IMR-90 (cell line): Measurements from ENCODE around the gene EHHADH. TPM values are rescaled to one million over a fixed set of nuclear protein-coding genes. Genes with fewer than 3 reads are reported as not detected.

Source experiments
- ATAC-seq: fragments of 200-7000 bp; cut with Tn5 transposase; 2 replicates; pipeline ENCODE4 v1.9.1; 2020; ENCODE audit warnings: low read depth, mild to moderate bottlenecking, moderate library complexity
- BruUV-seq: library from RNA; stranded (reverse); fragments of 400-500 nt; replicated peaks from 2 replicates; lab custom pipeline; 2021; lab: Mats Ljungman, UMichigan
- CTCF ChIA-PET: fragments of 300-600 bp; formaldehyde crosslinking; extraction: SDS; loops from one replicate; lab custom pipeline; 2021; ENCODE audit warnings: antibody characterized with exemption; lab: Yijun Ruan, JAX
- POLR2A ChIA-PET: fragments of 300-600 bp; sonication (Branson Sonifier 250); formaldehyde crosslinking; loops from one replicate; lab custom pipeline; 2022; ENCODE audit warnings: antibody characterized with exemption; ENCODE audit not compliant: unreplicated experiment; lab: Charles Lee
- DNase-seq: peaks from one replicate; pipeline ENCODE4 v3.0.0; 2013
- H2AFZ ChIP-seq: replicated peaks from 2 replicates; pipeline ENCODE3; 2013; ENCODE audit warnings: low read length, mild to moderate bottlenecking; ENCODE audit not compliant: poor library complexity
- H2AK5ac ChIP-seq: 2 replicates; pipeline ENCODE4 v1.6.1; 2013; ENCODE audit warnings: low read depth, low read length, inconsistent platforms
- H2AK9ac ChIP-seq: replicated peaks from 2 replicates; pipeline ENCODE3; 2013; ENCODE audit warnings: mild to moderate bottlenecking, low read depth, low read length, moderate library complexity; ENCODE audit not compliant: poor library complexity
- H2BK120ac ChIP-seq: 2 replicates; pipeline ENCODE4 v1.6.1; 2013; ENCODE audit warnings: low read depth, low read length, inconsistent platforms
- H2BK15ac ChIP-seq: 3 replicates; pipeline ENCODE4 v1.6.1; 2013; ENCODE audit warnings: low read depth, low read length, inconsistent platforms
- H2BK20ac ChIP-seq: 2 replicates; pipeline ENCODE4 v1.6.1; 2013; ENCODE audit warnings: low read depth, mild to moderate bottlenecking, inconsistent platforms, low read length, moderate library complexity
- H2BK5ac ChIP-seq: 2 replicates; pipeline ENCODE4 v1.6.1; 2013; ENCODE audit warnings: mild to moderate bottlenecking, low read depth, low read length, inconsistent platforms; ENCODE audit not compliant: poor library complexity, severe bottlenecking
- H3K14ac ChIP-seq: replicated peaks from 2 replicates; pipeline ENCODE4 v1.6.1; 2013; ENCODE audit warnings: low read depth, low read length, inconsistent platforms
- H3K18ac ChIP-seq: 2 replicates; pipeline ENCODE4 v1.6.1; 2013; ENCODE audit warnings: low read depth, low read length, control low read depth
- H3K23ac ChIP-seq: 2 replicates; pipeline ENCODE4 v1.6.1; 2013; ENCODE audit warnings: low read depth, low read length, inconsistent platforms
- H3K27ac ChIP-seq: 2 replicates; pipeline ENCODE4 v1.5.1; 2013; ENCODE audit warnings: mild to moderate bottlenecking, control low read depth, low read length; ENCODE audit not compliant: insufficient read depth
- H3K27me3 ChIP-seq: 2 replicates; pipeline ENCODE4 v1.6.1; 2013; ENCODE audit warnings: low read length; ENCODE audit not compliant: control insufficient read depth, insufficient read depth
- H3K36me3 ChIP-seq: 2 replicates; pipeline ENCODE4 v1.6.1; 2013; ENCODE audit warnings: low read length, mixed read lengths; ENCODE audit not compliant: control insufficient read depth, insufficient read depth
- H3K4ac ChIP-seq: 2 replicates; pipeline ENCODE4 v1.6.1; 2013; ENCODE audit warnings: low read depth, low read length, inconsistent platforms
- H3K4me1 ChIP-seq: 2 replicates; pipeline ENCODE4 v1.6.1; 2013; ENCODE audit warnings: low read length, mixed read lengths; ENCODE audit not compliant: control insufficient read depth, insufficient read depth
- H3K4me2 ChIP-seq: 2 replicates; pipeline ENCODE4 v1.6.1; 2013; ENCODE audit warnings: low read depth, mild to moderate bottlenecking, control low read depth, low read length, moderate library complexity
- H3K4me3 ChIP-seq: 2 replicates; pipeline ENCODE4 v1.5.1; 2013; ENCODE audit warnings: low read depth, mild to moderate bottlenecking, control low read depth, low read length, moderate library complexity; ENCODE audit not compliant: insufficient read depth
- H3K56ac ChIP-seq: 2 replicates; pipeline ENCODE4 v1.6.1; 2013; ENCODE audit warnings: low read length, inconsistent platforms; ENCODE audit not compliant: insufficient read depth; ENCODE audit errors: extremely low read depth
- H3K79me1 ChIP-seq, 2 experiments: 2 replicates each; pipeline ENCODE4 v1.6.1; 2013; ENCODE audit warnings: low read length in 2 of 2, inconsistent platforms in 1 of 2, low read depth in 1 of 2
- H3K9ac ChIP-seq: 2 replicates; pipeline ENCODE4 v1.6.1; 2013; ENCODE audit warnings: low read depth, low read length, control low read depth
- H3K9me1 ChIP-seq: 2 replicates; pipeline ENCODE4 v1.6.1; 2013; ENCODE audit warnings: low read length, inconsistent platforms; ENCODE audit not compliant: insufficient read depth
- H3K9me3 ChIP-seq: 2 replicates; pipeline ENCODE4 v1.6.1; 2013; ENCODE audit warnings: low read length; ENCODE audit not compliant: control insufficient read depth, insufficient read depth
- H4K20me1 ChIP-seq: 2 replicates; pipeline ENCODE4 v1.6.1; 2013; ENCODE audit warnings: low read length, inconsistent platforms; ENCODE audit not compliant: insufficient read depth
- H4K5ac ChIP-seq: 2 replicates; pipeline ENCODE4 v1.6.1; 2013; ENCODE audit warnings: mild to moderate bottlenecking, low read depth, low read length, control low read depth
- H4K8ac ChIP-seq, 2 experiments: 2 replicates each; pipeline ENCODE4 v1.6.1; 2013; ENCODE audit warnings: low read depth in 2 of 2, low read length in 2 of 2, control low read depth in 1 of 2, inconsistent platforms in 1 of 2
- H4K91ac ChIP-seq: 2 replicates; pipeline ENCODE4 v1.6.1; 2013; ENCODE audit warnings: low read depth, low read length, inconsistent platforms; ENCODE audit not compliant: insufficient read depth
- BHLHE40 ChIP-seq: fragments of 150-350 bp; IDR thresholded peaks from 2 replicates; pipeline ENCODE4 v1.6.1; 2016; ENCODE audit warnings: mild to moderate bottlenecking, low read depth, low read length
- CEBPB ChIP-seq: IDR thresholded peaks from 2 replicates; pipeline ENCODE4 v1.6.1; 2012; ENCODE audit warnings: low read depth, low read length, improper control_type of control experiment
- MXI1 ChIP-seq: IDR thresholded peaks from 2 replicates; pipeline ENCODE4 v1.6.1; 2012; ENCODE audit warnings: low read depth, mild to moderate bottlenecking, low read length, moderate library complexity, borderline replicate concordance
- RCOR1 ChIP-seq: IDR thresholded peaks from 2 replicates; pipeline ENCODE4 v1.6.1; 2012; ENCODE audit warnings: mild to moderate bottlenecking, low read length, improper control_type of control experiment; ENCODE audit not compliant: insufficient replicate concordance
- RFX5 ChIP-seq: IDR thresholded peaks from 2 replicates; pipeline ENCODE4 v1.8.0; 2012; ENCODE audit warnings: low read depth, mild to moderate bottlenecking, low read length, moderate library complexity
- WGBS, 2 experiments: methylation state at CpG; one replicate each; pipeline versions ENCODE4 v1.1.5 to v1.1.7; 2013; ENCODE audit warnings: missing lambda C conversion rate in 2 of 2; ENCODE audit not compliant: insufficient read length in 1 of 2; ENCODE audit errors: extremely low coverage in 2 of 2; 5-methylcytosine and 5-hydroxymethylcytosine counted together
- dilution Hi-C: fragments of 300-500 bp; cut with HindIII; formaldehyde crosslinking; loops from one replicate; pipeline ENCODE4 v1.14.3; 2018; ENCODE audit warnings: low sequenced_read_pairs; ENCODE audit not compliant: unreplicated experiment
- in situ Hi-C: fragments of 300-500 bp; cut with MboI; formaldehyde crosslinking; loops from 3 replicates; pipeline ENCODE4 v1.14.3; 2019; ENCODE audit warnings: low sequenced_read_pairs, inconsistent platforms, mixed read lengths
- intact Hi-C: fragments of 100-400 bp; cut with micrococcal nuclease; formaldehyde crosslinking; loops from 2 replicates; pipeline ENCODE4 v1.10.0; 2022
- polyA plus RNA-seq, 3 experiments: library from polyadenylated mRNA; depleted of rRNA; stranded (reverse); fragments of >200 nt; gene quantifications; 2 replicates each; pipeline ENCODE4 v1.2.3, GENCODE V29; 2012; ENCODE audit warnings: low replicate concordance in 1 of 3
- total RNA-seq: library from RNA; depleted of rRNA; stranded (reverse); fragments of >200 nt; gene quantifications from 2 replicates; pipeline ENCODE4 v1.2.3, GENCODE V29; 2012
- TF ChIP-seq, protein P1 (sequence below): fragments of 150-350 bp; IDR thresholded peaks from 2 replicates; pipeline ENCODE4 v1.6.1; 2016; ENCODE audit warnings: low read depth, mild to moderate bottlenecking, low read length, moderate library complexity, borderline replicate concordance

EHHADH gene
- total and polyA plus RNA-seq, 2 of the 4 experiments (the other 2 are of a cell fraction): 2.0 to 4.7 TPM

DNA sequence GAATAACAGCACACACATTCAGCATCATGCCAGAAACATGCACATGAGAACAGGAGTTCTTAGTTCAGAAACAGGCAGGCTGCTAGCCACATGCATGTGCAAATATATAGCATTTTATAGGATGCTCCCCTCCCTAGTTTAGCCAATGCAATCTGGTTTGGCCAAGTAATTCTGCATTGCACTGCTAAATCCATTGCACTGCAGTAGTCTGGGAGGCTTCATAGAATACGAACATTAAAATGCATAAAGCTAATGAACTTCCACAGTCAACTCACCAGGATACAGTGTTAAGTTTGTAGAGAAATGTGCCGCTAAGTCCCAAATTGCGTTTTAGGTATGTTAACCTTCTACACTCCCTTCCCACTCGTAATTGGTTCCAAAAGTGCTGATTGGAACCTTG lies 41.8 kb downstream of the EHHADH start:
- Histone ChIP-seq H3K23ac (no peak overlapping the region), H3K9me1 (no peaks in the 10 kb centered on the region), H3K4me2 (no peak overlapping the region), H3K56ac (no peak overlapping the region), H4K20me1 (no peaks in the 10 kb centered on the region), H3K79me1 (no peaks in the 10 kb centered on the region), H3K4ac (no peak overlapping the region), H2AFZ (no peak overlapping the region), H3K36me3 (no peaks in the 10 kb centered on the region), H3K4me1 (peaks cover 3% of the 10 kb centered on the region; the same call in 1 of the 2 replicates), H3K18ac (no peak overlapping the region), H3K9ac (no peak overlapping the region), H2AK9ac (no peak overlapping the region), H4K91ac (no peak overlapping the region), H2BK120ac (no peak overlapping the region), H3K4me3 (no peak overlapping the region), H4K5ac (no peak overlapping the region), H4K8ac (no peak overlapping the region), H2BK5ac (no peak overlapping the region), H2AK5ac (no peak overlapping the region), H3K27ac (no peak overlapping the region), H2BK15ac (no peak overlapping the region), H3K14ac (no peak overlapping the region), H2BK20ac (no peak overlapping the region), H3K9me3 (no peaks in the 10 kb centered on the region), H3K27me3 (no peaks in the 10 kb centered on the region)
- POLR2A ChIA-PET: no interaction called here
- ATAC-seq: no peak
- dilution Hi-C loops: no loop called here
- TF ChIP-seq BHLHE40: no peak
- TF ChIP-seq, protein P1, sequence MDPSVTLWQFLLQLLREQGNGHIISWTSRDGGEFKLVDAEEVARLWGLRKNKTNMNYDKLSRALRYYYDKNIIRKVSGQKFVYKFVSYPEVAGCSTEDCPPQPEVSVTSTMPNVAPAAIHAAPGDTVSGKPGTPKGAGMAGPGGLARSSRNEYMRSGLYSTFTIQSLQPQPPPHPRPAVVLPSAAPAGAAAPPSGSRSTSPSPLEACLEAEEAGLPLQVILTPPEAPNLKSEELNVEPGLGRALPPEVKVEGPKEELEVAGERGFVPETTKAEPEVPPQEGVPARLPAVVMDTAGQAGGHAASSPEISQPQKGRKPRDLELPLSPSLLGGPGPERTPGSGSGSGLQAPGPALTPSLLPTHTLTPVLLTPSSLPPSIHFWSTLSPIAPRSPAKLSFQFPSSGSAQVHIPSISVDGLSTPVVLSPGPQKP: no peak
- no peak for TF ChIP-seq RFX5
- TF ChIP-seq MXI1: no peak
- TF ChIP-seq RCOR1: no peak
- no peak for TF ChIP-seq CEBPB
- CTCF ChIA-PET: no interaction called here
- in situ Hi-C loops: no loop called here
- BruUV-seq: no TSS peak
- WGBS, 2 experiments: no CpG with 5 or more reads among the region's 4 CpGs
- no peak for DNase-seq
- intact Hi-C loops: loop anchor here (5.0 kb wide), 1 partner anchor 335 kb away; no protein-coding TSS in a partner anchor
